ENCODE data around the gene MEGF11. TPM values are rescaled to one million over a fixed set of nuclear protein-coding genes. Genes with fewer than 3 reads are reported as not detected.

The MEGF11 gene
- total RNA-seq, 1 experiment from 2014 or later = 1.2 TPM

GRCh38 chr15:66139591-66140207, 113.9 kb downstream of the MEGF11 start:
- H2BK120ac ChIP-seq (ENCODE audit: low read depth, low read length, poor library complexity, severe bottlenecking) = no peak overlapping the region
- H3K27ac ChIP-seq (ENCODE audit: insufficient read length, low read depth, low read length) = no peak overlapping the region
- 0 out of 2 replicates have a peak, but pooled peaks cover 2% of the 10 kb centered on the region for H3K4me1 ChIP-seq (ENCODE audit: insufficient read depth, low read length)
- no peak overlapping the region for H2BK15ac ChIP-seq (ENCODE audit: low read depth, low read length)
- no peak overlapping the region for H3K4me2 ChIP-seq (ENCODE audit: insufficient read depth, insufficient read length, low read length)
- H4K91ac ChIP-seq (ENCODE audit: insufficient read length, low read depth, low read length) = no peak overlapping the region
- H3K9ac ChIP-seq (ENCODE audit: extremely low read depth, insufficient read length, low read length) = no peak overlapping the region
- Mint-ChIP-seq H3K4me1 (peaks cover 31 to 42% of the 10 kb centered on the region in 2 experiments), H3K9me3 (no peaks in the 10 kb centered on the region), H3K36me3 (ENCODE audit: insufficient read depth in 1 of 3, low read depth in 3 of 3) (no peaks in the 10 kb centered on the region), H3K27ac (no peak overlapping the region; a peak in 1 of 7 replicates), H3K27me3 (ENCODE audit: low read depth) (peaks cover 1% of the 10 kb centered on the region), H3K4me3 (no peak overlapping the region)
- H3K23me2 ChIP-seq (ENCODE audit: insufficient read length, low read depth, low read length, poor library complexity, severe bottlenecking) = no peaks in the 10 kb centered on the region
- WGBS (ENCODE audit: extremely low coverage, insufficient read length, low lambda C conversion rate) = no CpG with 5 or more reads among the region's 11 CpGs
- no peaks in the 10 kb centered on the region for H3K9me3 ChIP-seq (ENCODE audit: control insufficient read depth, low read depth, low read length)
- no peaks in the 10 kb centered on the region for H3K79me1 ChIP-seq (ENCODE audit: insufficient read depth, low read depth, low read length, poor library complexity, severe bottlenecking)
- H3K18ac ChIP-seq (ENCODE audit: insufficient read length, low read depth, low read length) = no peak overlapping the region
- no peak overlapping the region for H3T11ph ChIP-seq (ENCODE audit: low read length)
- H4K5ac ChIP-seq (ENCODE audit: insufficient read length, low read depth, low read length) = no peak overlapping the region
- H2BK5ac ChIP-seq (ENCODE audit: insufficient read length, low read length) = no peak overlapping the region
- H2BK20ac ChIP-seq (ENCODE audit: low read depth, low read length, poor library complexity, severe bottlenecking) = no peak overlapping the region
- no peak overlapping the region for H3K14ac ChIP-seq (ENCODE audit: insufficient read depth, low read length)
- no peak overlapping the region for H2AFZ ChIP-seq (ENCODE audit: low read length)
- no peaks in the 10 kb centered on the region for H3K79me2 ChIP-seq (ENCODE audit: insufficient read depth, low read length)
- H4K8ac ChIP-seq (replicated peaks; ENCODE audit: insufficient read length, low read depth, low read length) = no peak overlapping the region
- H3K4ac ChIP-seq (ENCODE audit: low read depth, low read length) = no peak overlapping the region
- no peaks in the 10 kb centered on the region for H4K20me1 ChIP-seq (ENCODE audit: control insufficient read depth, insufficient read depth, insufficient read length)
- no peak overlapping the region for H2BK12ac ChIP-seq (ENCODE audit: insufficient read length, low read depth, low read length)
- DNase-seq = no peak
- no peak overlapping the region for H3K23ac ChIP-seq (ENCODE audit: insufficient read length, low read depth, low read length)
- no peak overlapping the region for H2AK5ac ChIP-seq (ENCODE audit: insufficient read length, low read length)
- no peaks in the 10 kb centered on the region for H3K27me3 ChIP-seq (ENCODE audit: insufficient read depth, low read length)
- no peak for TF ChIP-seq CTCF (conservative IDR thresholded peaks at IDR 0.05)
- H3K56ac ChIP-seq (ENCODE audit: insufficient read length, low read depth, low read length) = no peak overlapping the region
